HG03025 (cell line): ENCODE measurements around the gene UTP15.

ENCODE experiments used
- ATAC-seq: cut with Tn5 transposase; IDR thresholded peaks from one replicate; pipeline ENCODE4 v1.9.1; 2021; ENCODE audit warnings: mild to moderate bottlenecking, moderate library complexity; ENCODE audit not compliant: unreplicated experiment, low FRiP score

UTP15 gene

GRCh38 chr5:73619606-73620333, 54.2 kb downstream of the UTP15 start:
- no peak for ATAC-seq

DNA sequence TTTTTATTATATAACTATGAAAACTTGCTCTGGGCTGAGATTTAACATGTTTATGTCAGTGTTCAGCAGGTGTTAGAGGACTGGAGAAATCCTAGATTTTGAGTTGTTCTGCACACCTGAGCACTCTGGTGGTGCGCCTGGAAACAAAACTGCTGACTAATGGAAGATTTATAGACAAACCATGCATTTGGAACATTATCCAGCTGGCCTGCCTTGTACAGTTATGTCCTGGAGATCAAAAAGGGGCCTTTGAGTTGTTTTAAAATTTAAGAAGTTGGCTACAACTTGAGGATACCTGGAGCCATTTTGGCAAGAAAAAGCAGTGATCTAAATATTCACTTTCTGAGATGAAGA, 54.8 kb downstream of the UTP15 start:
- ATAC-seq, result no peak

DNA sequence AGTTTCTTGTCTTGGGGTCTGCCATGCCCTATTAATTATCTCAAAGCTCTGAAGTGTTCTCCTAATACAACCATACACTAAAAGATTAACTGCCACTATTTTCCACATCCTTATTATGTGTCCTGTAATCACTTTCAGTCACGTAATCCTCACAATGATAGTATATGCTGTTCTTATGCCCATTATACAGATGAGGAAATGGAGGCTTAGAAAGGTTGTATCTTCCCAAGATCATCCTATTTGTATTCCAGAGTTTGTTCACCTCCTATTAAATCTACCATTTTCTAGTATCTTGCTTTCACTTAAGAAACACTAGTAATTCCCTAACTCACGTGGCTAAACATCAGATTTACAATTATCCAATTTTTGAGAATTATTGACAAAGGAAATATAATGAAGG, 57.5 kb downstream of the UTP15 start:
- ATAC-seq, result no peak

- no peak for ATAC-seq
These were observed 58.4 kb downstream of the UTP15 start for GRCh38 chr5:73623901-73624404.

DNA sequence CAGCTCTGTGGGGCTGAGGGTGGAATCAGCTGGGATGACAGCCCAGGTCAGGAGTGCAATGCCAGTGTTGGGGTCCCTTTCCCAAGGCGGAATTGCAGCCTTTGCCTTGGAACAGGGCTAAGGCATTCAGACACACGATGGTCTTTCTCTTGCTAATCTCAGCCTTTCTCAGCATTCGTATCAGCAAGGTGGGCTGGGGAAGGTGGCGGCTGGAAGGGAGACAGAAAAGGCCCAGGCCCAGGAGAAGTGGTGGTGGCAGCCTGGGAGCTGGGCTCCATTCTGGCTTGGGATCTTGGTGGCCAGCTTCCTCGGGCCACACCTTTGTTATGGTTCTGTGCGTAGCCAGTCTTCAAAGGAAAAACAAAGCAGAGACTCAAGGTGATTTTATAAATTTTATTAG, 59.3 kb downstream of the UTP15 start:
- no peak for ATAC-seq

GRCh38 chr5:73625372-73625943, 59.9 kb downstream of the UTP15 start:
- no peak for ATAC-seq

- no peak for ATAC-seq
These were observed 60.6 kb downstream of the UTP15 start, which contains the start of gene ARHGEF28 for GRCh38 chr5:73625944-73626811. ARHGEF28 (plus strand) TSS chr5:73626196; CDS start chr5:73684852, 58,656 bp downstream.

GRCh38 chr5:73626814-73627313, 61.3 kb downstream of the UTP15 start:
- no peak for ATAC-seq

DNA sequence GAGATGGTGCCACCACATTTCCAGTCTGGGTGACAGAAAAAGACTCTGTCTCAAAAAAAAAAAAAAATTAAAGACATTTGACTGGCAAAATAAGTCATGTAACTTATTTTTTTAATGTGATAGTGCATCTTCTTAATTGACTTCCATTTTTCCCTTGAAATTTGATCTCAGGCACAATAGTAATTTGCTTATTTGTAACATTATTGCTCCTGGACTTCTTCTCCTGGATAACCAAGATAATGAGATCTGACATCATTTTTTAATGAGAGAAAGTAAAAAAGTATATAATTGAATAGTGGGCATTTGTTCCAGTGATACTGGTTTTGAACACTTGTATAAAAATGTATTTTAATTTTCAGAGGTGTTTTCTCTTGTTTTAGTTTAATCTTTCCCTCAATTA, 63.9 kb downstream of the UTP15 start:
- ATAC-seq, result no peak

GRCh38 chr5:73630765-73631164, 65.2 kb downstream of the UTP15 start:
- ATAC-seq, result no peak

DNA sequence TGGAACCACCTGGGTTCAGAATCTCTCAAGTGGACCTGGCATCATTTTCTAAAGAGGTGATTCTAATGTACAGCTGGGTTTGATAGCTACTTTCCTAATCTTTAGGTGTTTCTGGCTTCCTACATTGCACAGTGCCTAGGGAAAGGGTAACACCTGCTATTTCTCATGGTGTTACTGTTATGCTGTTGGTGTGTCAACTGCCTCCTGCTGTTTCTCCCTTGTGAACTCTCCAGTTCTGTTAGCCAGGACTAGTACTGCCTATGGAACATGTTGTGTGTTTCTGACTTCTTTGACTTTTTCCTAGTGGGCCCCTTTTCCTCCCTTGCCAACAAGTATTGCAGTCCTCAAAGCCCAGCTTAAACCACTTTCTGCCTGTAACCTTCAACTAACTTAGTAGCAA, 66.0 kb downstream of the UTP15 start:
- no peak for ATAC-seq
